GM12864 (cell line): ENCODE measurements around the gene LBX1.

Experiments
- DNase-seq: peaks from one replicate; pipeline ENCODE4 v3.0.0-alpha.2; 2011; ENCODE audit warnings: low read depth
- H3K4me3 ChIP-seq: 2 replicates; pipeline ENCODE4 v1.5.1; 2011; ENCODE audit warnings: mild to moderate bottlenecking, low read depth, low read length, control low read depth
- TF ChIP-seq, protein P1 (sequence below): IDR thresholded peaks from 2 replicates; pipeline ENCODE4 v1.5.1; 2011; ENCODE audit warnings: low read depth, mild to moderate bottlenecking, moderate library complexity, low read length, control low read depth, inconsistent platforms; ENCODE audit errors: missing control alignments

LBX1 gene

DNA sequence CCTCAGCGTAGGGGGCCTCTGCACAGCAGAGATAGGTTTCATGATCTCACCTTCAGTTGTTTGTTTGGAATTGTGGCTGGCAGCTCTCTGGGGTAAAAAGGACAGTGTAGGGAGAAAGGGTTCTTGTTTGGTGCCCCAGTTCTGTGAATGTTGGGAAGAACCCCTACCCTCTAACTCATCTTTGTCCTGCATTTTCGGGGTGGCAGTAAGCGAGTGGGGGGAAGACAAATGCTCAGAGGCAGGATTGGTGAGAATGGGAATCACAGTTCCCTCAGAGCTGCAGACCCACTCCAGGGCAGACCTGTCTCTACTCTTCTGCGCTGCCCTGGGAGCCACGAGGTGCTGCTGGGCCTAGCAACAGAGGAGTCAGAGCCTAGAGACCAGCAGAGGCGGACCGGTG is 1.8 kb upstream of the LBX1 start:
- DNase-seq, result no peak
- TF ChIP-seq, protein P1, sequence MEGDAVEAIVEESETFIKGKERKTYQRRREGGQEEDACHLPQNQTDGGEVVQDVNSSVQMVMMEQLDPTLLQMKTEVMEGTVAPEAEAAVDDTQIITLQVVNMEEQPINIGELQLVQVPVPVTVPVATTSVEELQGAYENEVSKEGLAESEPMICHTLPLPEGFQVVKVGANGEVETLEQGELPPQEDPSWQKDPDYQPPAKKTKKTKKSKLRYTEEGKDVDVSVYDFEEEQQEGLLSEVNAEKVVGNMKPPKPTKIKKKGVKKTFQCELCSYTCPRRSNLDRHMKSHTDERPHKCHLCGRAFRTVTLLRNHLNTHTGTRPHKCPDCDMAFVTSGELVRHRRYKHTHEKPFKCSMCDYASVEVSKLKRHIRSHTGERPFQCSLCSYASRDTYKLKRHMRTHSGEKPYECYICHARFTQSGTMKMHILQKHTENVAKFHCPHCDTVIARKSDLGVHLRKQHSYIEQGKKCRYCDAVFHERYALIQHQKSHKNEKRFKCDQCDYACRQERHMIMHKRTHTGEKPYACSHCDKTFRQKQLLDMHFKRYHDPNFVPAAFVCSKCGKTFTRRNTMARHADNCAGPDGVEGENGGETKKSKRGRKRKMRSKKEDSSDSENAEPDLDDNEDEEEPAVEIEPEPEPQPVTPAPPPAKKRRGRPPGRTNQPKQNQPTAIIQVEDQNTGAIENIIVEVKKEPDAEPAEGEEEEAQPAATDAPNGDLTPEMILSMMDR, result no peak
- H3K4me3 ChIP-seq, result no peak overlapping the region

DNA sequence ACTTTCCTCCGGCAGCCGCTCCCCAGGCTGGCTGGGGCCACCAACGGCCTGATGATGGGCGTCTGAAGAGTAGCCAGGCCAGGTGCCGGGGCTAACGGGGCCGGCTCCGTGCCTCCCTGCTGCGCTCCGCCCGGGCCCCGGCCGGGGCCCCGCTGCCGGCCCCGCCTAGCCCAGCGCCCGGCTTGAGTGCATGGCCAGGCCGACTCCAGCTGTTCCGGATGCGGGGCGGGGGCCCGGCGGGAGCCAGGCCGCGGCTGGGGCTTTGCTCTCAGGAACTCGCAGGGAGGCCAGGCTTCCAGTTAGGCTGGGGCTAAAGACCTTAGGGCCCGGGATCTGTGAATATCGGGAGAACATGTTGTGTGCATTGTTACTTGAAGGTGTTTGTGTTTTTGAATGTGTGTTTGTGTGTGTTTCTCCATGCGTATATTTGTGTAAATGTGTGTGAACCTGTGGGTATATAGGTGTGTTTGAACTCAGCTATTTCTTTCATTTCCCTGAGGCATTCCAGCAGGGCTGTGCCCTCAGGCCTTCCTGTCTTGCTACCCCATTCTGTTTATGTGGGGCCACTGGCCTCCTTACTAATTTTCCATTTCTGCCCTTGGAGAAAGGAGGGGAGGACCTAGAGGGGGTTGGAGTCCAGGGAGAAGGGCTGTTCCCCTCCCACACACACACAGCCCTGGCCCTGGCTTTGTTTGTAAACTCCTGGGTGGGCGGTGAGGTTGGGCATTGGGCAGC is 1.1 kb upstream of the LBX1 start:
- H3K4me3 ChIP-seq, result no peak overlapping the region
- DNase-seq, result no peak
- TF ChIP-seq, protein P1, result no peak

DNA sequence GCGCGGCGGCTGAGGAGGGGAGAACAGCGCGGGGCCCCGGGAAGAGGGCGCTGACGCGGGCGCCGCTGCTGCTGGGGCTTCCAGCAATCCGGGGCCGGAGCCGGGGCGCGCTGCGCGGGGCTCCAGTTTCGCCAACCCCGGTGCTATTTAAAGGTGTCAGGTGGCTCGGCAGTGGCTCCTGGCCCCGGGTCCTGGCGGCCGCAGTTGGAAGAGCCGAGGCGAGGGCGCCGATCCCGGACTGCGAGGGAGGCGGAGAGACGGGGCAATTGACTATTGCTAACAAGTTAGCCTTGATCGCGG is 347 bp downstream of the LBX1 start:
- H3K4me3 ChIP-seq, result no peak overlapping the region
- no peak for DNase-seq
- TF ChIP-seq, protein P1, result no peak

DNA sequence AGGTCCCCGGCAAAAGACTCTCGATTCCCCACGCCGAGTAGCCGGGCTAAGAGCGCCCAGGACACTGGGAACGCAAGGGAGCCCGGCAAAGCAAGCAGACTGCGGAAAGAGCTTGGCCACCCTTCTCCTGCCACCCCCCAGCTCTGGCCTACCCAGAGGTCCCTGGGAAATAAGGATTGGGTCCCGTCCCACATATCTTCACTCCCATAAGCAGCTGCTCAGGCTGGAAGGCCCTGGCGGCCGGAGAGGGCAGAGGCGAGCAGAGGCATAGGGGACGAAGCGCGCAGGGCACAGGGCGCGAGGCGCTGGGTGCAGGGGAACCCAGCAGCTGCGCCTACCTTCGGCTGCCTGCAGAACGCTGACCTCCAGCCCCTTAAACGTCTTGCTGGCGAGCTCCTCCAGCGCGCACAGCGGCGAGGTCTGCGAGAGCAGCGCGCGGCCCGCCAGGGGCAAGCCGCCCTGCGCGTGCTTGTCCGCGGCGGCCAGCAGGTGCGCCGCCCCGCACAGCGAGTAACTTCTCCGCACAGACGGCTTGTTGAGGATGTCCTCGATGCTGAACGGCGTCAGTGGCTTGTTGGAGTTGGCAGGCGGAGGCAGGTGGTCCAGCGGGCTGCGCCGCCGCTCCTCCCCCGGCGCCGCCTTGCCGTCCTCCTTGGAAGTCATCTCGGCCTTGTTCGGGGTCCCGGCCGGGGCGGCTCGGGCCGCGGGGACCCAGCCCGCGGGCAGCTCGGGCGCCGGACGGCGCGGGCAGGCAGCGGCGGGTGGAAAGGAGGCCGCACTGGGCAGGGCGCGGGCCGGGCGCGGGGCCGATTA is 904 bp downstream of the LBX1 start:
- TF ChIP-seq, protein P1, result no peak
- no peak overlapping the region for H3K4me3 ChIP-seq
- no peak for DNase-seq

DNA sequence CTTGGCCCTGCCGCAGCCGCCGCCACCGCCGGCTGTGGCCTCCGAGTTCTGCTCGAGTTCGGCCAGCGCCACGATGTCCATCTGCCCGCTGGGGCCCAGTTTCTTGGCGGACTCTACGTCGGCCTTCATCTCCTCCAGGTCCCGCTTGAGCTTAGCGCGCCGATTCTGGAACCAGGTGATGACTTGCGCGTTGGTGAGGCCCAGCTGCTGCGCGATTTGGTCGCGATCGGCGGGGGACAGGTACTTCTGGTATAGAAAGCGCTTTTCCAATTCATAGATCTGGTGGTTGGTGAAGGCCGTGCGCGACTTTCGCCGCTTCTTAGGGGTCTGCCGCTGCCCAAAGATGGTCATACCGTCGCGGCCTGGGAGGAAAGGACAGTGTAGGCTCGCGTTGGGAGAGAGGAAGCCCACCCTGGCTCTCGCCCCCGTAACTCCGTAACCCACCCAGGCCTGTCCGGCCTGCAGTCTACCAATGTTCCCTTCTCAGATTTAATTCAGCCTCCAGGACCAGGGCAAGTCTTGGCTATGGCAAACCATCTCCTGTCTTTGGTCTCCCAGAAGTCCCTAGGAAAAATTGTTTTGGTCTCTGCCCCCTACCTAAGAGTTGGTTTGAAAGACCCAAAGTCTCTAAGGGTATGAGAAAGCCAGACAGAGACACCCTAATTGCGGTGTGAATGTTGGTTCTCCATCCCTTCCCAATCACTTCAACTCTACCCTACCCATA is 1.7 kb downstream of the LBX1 start:
- H3K4me3 ChIP-seq, result no peak overlapping the region
- TF ChIP-seq, protein P1, result no peak
- no peak for DNase-seq

DNA sequence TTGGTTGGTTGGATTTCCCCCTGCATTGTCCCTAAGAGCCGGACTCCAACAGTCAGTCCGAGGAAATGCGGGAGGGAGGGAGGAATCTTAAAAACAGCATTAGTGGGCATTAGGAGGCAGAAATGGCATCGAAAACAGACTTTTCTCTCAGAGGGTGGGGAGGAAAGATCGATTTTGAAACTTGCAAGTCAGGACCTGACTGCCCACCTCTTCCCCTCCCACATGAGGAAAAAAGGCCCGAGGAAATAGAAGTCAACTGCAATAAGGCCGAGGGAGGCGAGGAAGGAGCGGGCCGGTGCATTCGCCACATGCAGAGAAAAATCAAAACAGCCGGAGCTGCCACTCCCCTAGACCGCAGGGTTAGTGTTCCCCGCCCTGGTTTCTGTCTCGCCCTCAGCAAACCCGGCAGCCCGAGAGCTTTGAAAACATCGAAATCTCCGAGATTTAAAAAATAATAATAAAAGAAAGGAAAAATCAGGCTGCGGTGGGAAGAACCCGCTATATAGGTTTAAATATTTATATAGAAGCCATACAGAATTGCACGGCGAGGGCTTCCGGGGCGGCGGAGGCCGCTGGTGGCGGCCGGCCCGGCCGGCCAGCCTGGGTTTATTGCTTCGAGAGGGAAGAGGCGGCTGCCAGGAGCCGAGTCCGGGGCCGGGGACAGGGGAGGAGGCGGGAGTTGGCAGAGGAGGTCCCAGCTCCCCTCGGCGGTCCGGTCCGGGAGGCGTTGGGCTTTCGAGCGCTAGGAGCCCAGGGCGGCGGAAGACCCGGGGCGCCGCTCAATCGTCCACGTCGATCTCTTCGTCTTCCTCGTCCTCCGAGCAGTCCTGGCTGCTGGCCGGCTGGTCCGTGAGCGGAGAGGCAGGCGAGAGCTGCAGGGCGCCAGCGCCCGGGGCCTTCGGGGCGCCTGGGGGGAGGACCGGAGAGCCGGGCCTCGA is 2.5 kb downstream of the LBX1 start:
- no peak for DNase-seq
- TF ChIP-seq, protein P1, result no peak
- no peak overlapping the region for H3K4me3 ChIP-seq
